Mesendoderm (in vitro differentiated cells): ENCODE measurements around the gene HMMR.

ENCODE experiments used
- DNase-seq: peaks from one replicate; pipeline ENCODE4 v3.0.0; 2013
- H2AK5ac ChIP-seq: 2 replicates; pipeline ENCODE4 v1.6.1; 2013; ENCODE audit warnings: low read length, inconsistent platforms
- H2BK120ac ChIP-seq: 2 replicates; pipeline ENCODE4 v1.6.1; 2013; ENCODE audit warnings: low read depth, mild to moderate bottlenecking, low read length, moderate library complexity, mixed read lengths
- H2BK15ac ChIP-seq: replicated peaks from 2 replicates; pipeline ENCODE4 v1.6.1; 2013; ENCODE audit warnings: low read depth, mild to moderate bottlenecking, moderate library complexity
- H2BK5ac ChIP-seq: 2 replicates; pipeline ENCODE4 v1.6.1; 2013; ENCODE audit warnings: low read length, inconsistent platforms
- H3K18ac ChIP-seq: 2 replicates; pipeline ENCODE4 v1.6.1; 2013; ENCODE audit warnings: mild to moderate bottlenecking, low read length, mixed read lengths
- H3K23ac ChIP-seq: one replicate; pipeline ENCODE4 v1.6.1; 2013; ENCODE audit warnings: low read length
- H3K27ac ChIP-seq: 2 replicates; pipeline ENCODE4 v1.5.1; 2013; ENCODE audit warnings: low read depth, mild to moderate bottlenecking, inconsistent platforms, low read length, moderate library complexity
- H3K27me3 ChIP-seq: 2 replicates; pipeline ENCODE4 v1.6.1; 2013; ENCODE audit warnings: low read length, control low read depth, mild to moderate bottlenecking, inconsistent platforms; ENCODE audit not compliant: insufficient read depth, poor library complexity
- H3K36me3 ChIP-seq: 2 replicates; pipeline ENCODE4 v1.6.1; 2013; ENCODE audit warnings: low read length, inconsistent platforms; ENCODE audit not compliant: control insufficient read depth, insufficient read depth
- H3K4ac ChIP-seq: one replicate; pipeline ENCODE4 v1.6.1; 2013; ENCODE audit warnings: low read depth, mild to moderate bottlenecking, low read length, moderate library complexity
- H3K4me1 ChIP-seq: 2 replicates; pipeline ENCODE4 v1.6.1; 2013; ENCODE audit warnings: low read depth, low read length, inconsistent platforms; ENCODE audit not compliant: control insufficient read depth
- H3K4me2 ChIP-seq: 2 replicates; pipeline ENCODE4 v1.6.1; 2013; ENCODE audit warnings: low read length
- H3K4me3 ChIP-seq: 2 replicates; pipeline ENCODE4 v1.5.1; 2013; ENCODE audit warnings: mild to moderate bottlenecking, low read length
- H3K56ac ChIP-seq: one replicate; pipeline ENCODE4 v1.6.1; 2013; ENCODE audit warnings: low read length
- H3K79me1 ChIP-seq: 2 replicates; pipeline ENCODE4 v1.6.1; 2013; ENCODE audit warnings: low read length, inconsistent platforms
- H3K79me2 ChIP-seq: 2 replicates; pipeline ENCODE4 v1.6.1; 2013; ENCODE audit warnings: mild to moderate bottlenecking, low read length; ENCODE audit not compliant: control insufficient read depth, insufficient read depth
- H3K9ac ChIP-seq: 2 replicates; pipeline ENCODE4 v1.6.1; 2013; ENCODE audit warnings: low read length, inconsistent platforms
- H4K5ac ChIP-seq: one replicate; pipeline ENCODE4 v1.6.1; 2013; ENCODE audit warnings: low read length
- H4K8ac ChIP-seq: one replicate; pipeline ENCODE4 v1.6.1; 2013; ENCODE audit warnings: low read depth, mild to moderate bottlenecking, control low read depth, low read length, moderate library complexity
- WGBS: extraction: QIAGEN DNeasy Blood & Tissue Kit; methylation state at CpG from one replicate; pipeline ENCODE4 v1.1.7; 2013; ENCODE audit warnings: low lambda C conversion rate, missing lambda C conversion rate; ENCODE audit not compliant: insufficient coverage; ENCODE audit errors: extremely low coverage; 5-methylcytosine and 5-hydroxymethylcytosine counted together

The HMMR gene

DNA sequence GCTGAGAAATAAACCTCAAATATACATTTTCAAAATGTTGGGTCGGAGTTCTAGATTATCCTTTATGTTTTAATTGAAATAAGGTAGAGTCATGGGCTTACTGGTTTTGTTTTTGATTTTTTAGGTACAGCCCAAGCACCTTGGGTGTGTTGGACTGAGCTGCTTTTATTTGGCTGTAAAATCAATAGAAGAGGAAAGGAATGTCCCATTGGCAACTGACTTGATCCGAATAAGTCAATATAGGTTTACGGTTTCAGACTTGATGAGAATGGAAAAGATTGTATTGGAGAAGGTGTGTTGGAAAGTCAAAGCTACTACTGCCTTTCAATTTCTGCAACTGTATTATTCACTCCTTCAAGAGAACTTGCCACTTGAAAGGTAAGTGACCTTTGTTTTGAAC, 19.5 kb upstream of the HMMR start:
- Histone ChIP-seq H3K9ac (no peak overlapping the region), H2BK15ac (no peak overlapping the region), H2BK5ac (no peak overlapping the region), H3K4me2 (no peak overlapping the region), H4K5ac (no peak overlapping the region), H3K18ac (no peak overlapping the region), H3K4ac (no peak overlapping the region), H3K36me3 (peaks cover 2% of the 10 kb centered on the region), H3K23ac (no peak overlapping the region), H3K27me3 (no peaks in the 10 kb centered on the region), H2BK120ac (no peak overlapping the region), H3K4me3 (no peak overlapping the region), H3K79me2 (peaks cover 26% of the 10 kb centered on the region), H4K8ac (no peak overlapping the region), H3K27ac (no peak overlapping the region), H3K56ac (no peak overlapping the region), H3K4me1 (peaks cover 3% of the 10 kb centered on the region), H3K79me1 (peaks cover 2% of the 10 kb centered on the region), H2AK5ac (no peak overlapping the region)
- no CpG with 5 or more reads among the region's 3 CpGs for WGBS
- no peak for DNase-seq

GRCh38 chr5:163444526-163444925, 15.9 kb upstream of the HMMR start:
- no peaks in the 10 kb centered on the region for H3K27me3 ChIP-seq
- no peak for DNase-seq
- no peak overlapping the region for H2BK15ac ChIP-seq
- H3K79me2 ChIP-seq: peaks cover 10% of the 10 kb centered on the region
- WGBS: no CpG with 5 or more reads among the region's 1 CpG
- no peak overlapping the region for H3K9ac ChIP-seq
- H3K23ac ChIP-seq: no peak overlapping the region
- H3K79me1 ChIP-seq: peaks cover 2% of the 10 kb centered on the region
- H2BK5ac ChIP-seq: no peak overlapping the region
- no peaks in the 10 kb centered on the region for H3K4me1 ChIP-seq
- no peak overlapping the region for H4K5ac ChIP-seq
- no peak overlapping the region for H2BK120ac ChIP-seq
- H3K56ac ChIP-seq: no peak overlapping the region
- no peak overlapping the region for H3K4me2 ChIP-seq
- peaks cover 2% of the 10 kb centered on the region for H3K36me3 ChIP-seq
- no peak overlapping the region for H2AK5ac ChIP-seq
- no peak overlapping the region for H4K8ac ChIP-seq
- H3K4ac ChIP-seq: no peak overlapping the region
- H3K27ac ChIP-seq: no peak overlapping the region
- no peak overlapping the region for H3K4me3 ChIP-seq
- no peak overlapping the region for H3K18ac ChIP-seq

DNA sequence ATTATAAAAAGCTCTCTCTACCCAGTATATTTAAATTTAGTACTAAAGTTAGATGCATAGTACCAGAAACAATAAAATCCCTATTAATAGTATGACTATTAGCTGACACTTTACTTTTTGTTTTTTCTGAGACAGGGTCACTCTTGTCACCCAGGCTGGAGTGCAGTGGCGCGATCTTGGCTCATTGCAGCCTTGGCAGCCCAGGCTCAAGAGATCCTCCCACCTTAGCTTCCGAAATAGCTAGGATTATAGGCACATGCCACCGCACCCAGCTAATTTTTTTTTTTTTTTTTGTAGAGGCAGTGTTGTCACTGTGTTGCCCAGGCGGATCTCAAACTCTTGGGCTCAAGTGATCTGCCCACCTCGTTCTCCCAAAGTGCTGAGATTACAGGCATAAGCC, 15.1 kb upstream of the HMMR start:
- no peak overlapping the region for H4K8ac ChIP-seq
- no peak for DNase-seq
- no peak overlapping the region for H3K27ac ChIP-seq
- H3K27me3 ChIP-seq: no peaks in the 10 kb centered on the region
- no peak overlapping the region for H2BK15ac ChIP-seq
- H3K4me1 ChIP-seq: no peaks in the 10 kb centered on the region
- no CpG with 5 or more reads among the region's 6 CpGs for WGBS
- no peak overlapping the region for H4K5ac ChIP-seq
- no peak overlapping the region for H3K23ac ChIP-seq
- no peak overlapping the region for H3K9ac ChIP-seq
- H3K4me3 ChIP-seq: no peak overlapping the region
- H3K79me1 ChIP-seq: peaks cover 2% of the 10 kb centered on the region
- H3K56ac ChIP-seq: no peak overlapping the region
- H3K18ac ChIP-seq: no peak overlapping the region
- no peak overlapping the region for H2BK120ac ChIP-seq
- H2AK5ac ChIP-seq: no peak overlapping the region
- H3K4ac ChIP-seq: no peak overlapping the region
- peaks cover 2% of the 10 kb centered on the region for H3K36me3 ChIP-seq
- peaks cover 5% of the 10 kb centered on the region for H3K79me2 ChIP-seq
- H3K4me2 ChIP-seq: no peak overlapping the region
- H2BK5ac ChIP-seq: no peak overlapping the region

- no peak overlapping the region for H4K8ac ChIP-seq
- no peak overlapping the region for H3K4ac ChIP-seq
- no peak overlapping the region for H2BK120ac ChIP-seq
- no peak overlapping the region for H3K9ac ChIP-seq
- no peak for DNase-seq
- H3K56ac ChIP-seq: no peak overlapping the region
- no peak overlapping the region for H3K27ac ChIP-seq
- no peaks in the 10 kb centered on the region for H3K79me2 ChIP-seq
- H4K5ac ChIP-seq: no peak overlapping the region
- H2BK15ac ChIP-seq: no peak overlapping the region
- H3K23ac ChIP-seq: no peak overlapping the region
- no peak overlapping the region for H3K18ac ChIP-seq
- no peak overlapping the region for H3K4me2 ChIP-seq
- H3K4me1 ChIP-seq: no peaks in the 10 kb centered on the region
- H2BK5ac ChIP-seq: no peak overlapping the region
- H3K36me3 ChIP-seq: peaks cover 2% of the 10 kb centered on the region
- H3K27me3 ChIP-seq: no peaks in the 10 kb centered on the region
- no peak overlapping the region for H3K4me3 ChIP-seq
- H2AK5ac ChIP-seq: no peak overlapping the region
- H3K79me1 ChIP-seq: no peaks in the 10 kb centered on the region
These were observed 13.2 kb upstream of the HMMR start for GRCh38 chr5:163447191-163447590.

DNA sequence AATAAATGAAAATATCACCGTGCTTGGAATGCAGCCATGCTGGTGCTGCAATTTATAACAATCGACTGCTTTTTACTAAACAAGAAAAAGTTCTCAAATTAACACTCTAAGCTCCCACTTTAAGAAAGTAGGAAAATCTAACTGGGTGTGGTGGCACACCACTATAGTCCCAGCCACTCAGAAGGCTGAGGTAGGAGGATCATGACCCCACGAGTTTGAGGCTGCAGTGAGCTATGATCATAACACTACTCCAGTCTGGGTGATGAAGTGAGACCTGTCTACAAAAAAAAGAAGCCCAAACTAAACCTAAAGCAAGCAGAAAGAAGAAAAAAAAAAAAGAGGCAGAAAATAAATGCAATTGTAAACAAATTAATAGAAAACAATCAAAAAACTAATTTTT, 12.6 kb upstream of the HMMR start:
- DNase-seq: no peak
- H3K18ac ChIP-seq: no peak overlapping the region
- H4K8ac ChIP-seq: no peak overlapping the region
- WGBS: no CpG with 5 or more reads among the region's 3 CpGs
- H4K5ac ChIP-seq: no peak overlapping the region
- no peak overlapping the region for H2BK15ac ChIP-seq
- H2BK120ac ChIP-seq: no peak overlapping the region
- no peaks in the 10 kb centered on the region for H3K4me1 ChIP-seq
- no peak overlapping the region for H3K9ac ChIP-seq
- no peak overlapping the region for H3K27ac ChIP-seq
- H3K36me3 ChIP-seq: peaks cover 2% of the 10 kb centered on the region
- H3K4me3 ChIP-seq: no peak overlapping the region
- no peak overlapping the region for H2BK5ac ChIP-seq
- no peak overlapping the region for H3K4me2 ChIP-seq
- H3K56ac ChIP-seq: no peak overlapping the region
- no peak overlapping the region for H3K23ac ChIP-seq
- H3K79me2 ChIP-seq: no peaks in the 10 kb centered on the region
- H3K4ac ChIP-seq: no peak overlapping the region
- H3K79me1 ChIP-seq: no peaks in the 10 kb centered on the region
- no peaks in the 10 kb centered on the region for H3K27me3 ChIP-seq
- no peak overlapping the region for H2AK5ac ChIP-seq

- no peak overlapping the region for H3K18ac ChIP-seq
- no peak overlapping the region for H3K27ac ChIP-seq
- no peak overlapping the region for H2BK120ac ChIP-seq
- no peak overlapping the region for H3K4me2 ChIP-seq
- H3K4me3 ChIP-seq: no peak overlapping the region
- H3K23ac ChIP-seq: no peak overlapping the region
- H2BK15ac ChIP-seq: no peak overlapping the region
- no peak overlapping the region for H4K8ac ChIP-seq
- no peak for DNase-seq
- H3K27me3 ChIP-seq: no peaks in the 10 kb centered on the region
- H3K4ac ChIP-seq: no peak overlapping the region
- no peak overlapping the region for H2BK5ac ChIP-seq
- peaks cover 2% of the 10 kb centered on the region for H3K36me3 ChIP-seq
- H3K4me1 ChIP-seq: no peaks in the 10 kb centered on the region
- no peaks in the 10 kb centered on the region for H3K79me1 ChIP-seq
- no peak overlapping the region for H3K9ac ChIP-seq
- no peak overlapping the region for H3K56ac ChIP-seq
- no peak overlapping the region for H4K5ac ChIP-seq
- no peak overlapping the region for H2AK5ac ChIP-seq
- H3K79me2 ChIP-seq: no peaks in the 10 kb centered on the region
These were observed 11.9 kb upstream of the HMMR start for GRCh38 chr5:163448491-163448890.
